Fibroblast of the aortic adventitia (primary cell): ENCODE measurements around the gene FRMD3. TPM values are rescaled to one million over a fixed set of nuclear protein-coding genes. Genes with fewer than 3 reads are reported as not detected.

Experiments used
- DNase-seq: peaks from one replicate; pipeline ENCODE4 v3.0.0-alpha.2; 2010; ENCODE audit warnings: low read depth
- H3K4me3 ChIP-seq: 2 replicates; pipeline ENCODE4 v1.5.1; 2011; ENCODE audit warnings: low read depth, mild to moderate bottlenecking, control low read depth, low read length, moderate library complexity
- total RNA-seq: library from RNA; depleted of rRNA; stranded (reverse); fragments of >200 nt; gene quantifications from 2 replicates; pipeline ENCODE4 v1.2.3, GENCODE V29; 2012; ENCODE audit warnings: low replicate concordance
- TF ChIP-seq, protein P1 (sequence below): IDR thresholded peaks from 2 replicates; pipeline ENCODE4 v1.5.1; 2011; ENCODE audit warnings: mild to moderate bottlenecking, low read length, control low read depth, inconsistent platforms; ENCODE audit not compliant: insufficient read depth

The FRMD3 gene
- total RNA-seq, 1 donor: 4.8 TPM

- DNase-seq: no peak
- TF ChIP-seq, protein P1, sequence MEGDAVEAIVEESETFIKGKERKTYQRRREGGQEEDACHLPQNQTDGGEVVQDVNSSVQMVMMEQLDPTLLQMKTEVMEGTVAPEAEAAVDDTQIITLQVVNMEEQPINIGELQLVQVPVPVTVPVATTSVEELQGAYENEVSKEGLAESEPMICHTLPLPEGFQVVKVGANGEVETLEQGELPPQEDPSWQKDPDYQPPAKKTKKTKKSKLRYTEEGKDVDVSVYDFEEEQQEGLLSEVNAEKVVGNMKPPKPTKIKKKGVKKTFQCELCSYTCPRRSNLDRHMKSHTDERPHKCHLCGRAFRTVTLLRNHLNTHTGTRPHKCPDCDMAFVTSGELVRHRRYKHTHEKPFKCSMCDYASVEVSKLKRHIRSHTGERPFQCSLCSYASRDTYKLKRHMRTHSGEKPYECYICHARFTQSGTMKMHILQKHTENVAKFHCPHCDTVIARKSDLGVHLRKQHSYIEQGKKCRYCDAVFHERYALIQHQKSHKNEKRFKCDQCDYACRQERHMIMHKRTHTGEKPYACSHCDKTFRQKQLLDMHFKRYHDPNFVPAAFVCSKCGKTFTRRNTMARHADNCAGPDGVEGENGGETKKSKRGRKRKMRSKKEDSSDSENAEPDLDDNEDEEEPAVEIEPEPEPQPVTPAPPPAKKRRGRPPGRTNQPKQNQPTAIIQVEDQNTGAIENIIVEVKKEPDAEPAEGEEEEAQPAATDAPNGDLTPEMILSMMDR: no peak
- H3K4me3 ChIP-seq: no peak overlapping the region
Observed at GRCh38 chr9:83283528-83283927, 254.7 kb downstream of the FRMD3 start.

DNA sequence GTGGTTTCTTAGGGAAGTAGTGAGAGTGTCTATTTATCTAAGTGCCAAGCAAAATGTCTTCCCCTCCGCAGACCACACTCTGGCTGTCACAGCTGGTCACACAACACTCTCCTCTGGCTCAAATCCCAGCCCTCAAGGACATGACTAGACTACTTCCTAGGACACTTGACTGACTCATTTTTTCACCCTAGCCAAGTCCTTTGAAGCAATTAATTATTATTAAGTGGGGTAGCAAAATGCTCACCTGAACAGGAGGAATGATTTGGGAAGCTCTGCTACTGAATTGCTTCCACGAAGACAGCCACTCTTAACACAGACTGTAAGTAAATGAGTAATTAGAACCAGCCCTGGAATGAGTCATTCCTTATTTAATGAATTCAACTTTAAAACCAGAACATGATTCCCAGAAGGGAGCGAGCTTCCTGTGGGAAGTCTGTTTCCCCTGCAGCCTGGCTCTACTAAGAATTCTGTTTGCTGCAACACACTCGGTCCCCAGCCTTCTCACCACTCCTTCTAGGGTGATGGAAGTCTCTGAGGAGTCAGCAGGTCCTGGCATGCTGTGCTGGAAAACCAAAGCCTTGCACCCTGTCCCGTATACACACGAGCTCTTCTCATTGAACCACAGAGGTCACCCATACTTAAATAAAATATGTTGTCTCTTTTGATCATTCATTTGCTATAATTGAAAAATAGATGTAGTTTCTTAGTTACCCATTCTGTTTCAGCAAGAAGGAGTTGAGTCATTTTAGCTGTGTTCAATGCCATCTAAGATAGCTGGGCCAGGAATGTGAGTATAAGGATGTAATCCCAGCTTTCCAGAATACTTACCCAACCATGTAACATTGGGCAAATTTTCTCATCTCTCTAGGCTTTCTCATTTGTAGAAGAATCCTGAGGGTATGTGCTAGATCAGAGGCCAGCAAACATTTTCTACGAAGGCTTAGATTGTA lies 256.6 kb downstream of the FRMD3 start:
- DNase-seq: peak; percentile 60
- no peak overlapping the region for H3K4me3 ChIP-seq
- TF ChIP-seq, protein P1: no peak

- DNase-seq: no peak
- no peak overlapping the region for H3K4me3 ChIP-seq
- TF ChIP-seq, protein P1: no peak
Observed at GRCh38 chr9:83280790-83281189, 257.4 kb downstream of the FRMD3 start.

DNA sequence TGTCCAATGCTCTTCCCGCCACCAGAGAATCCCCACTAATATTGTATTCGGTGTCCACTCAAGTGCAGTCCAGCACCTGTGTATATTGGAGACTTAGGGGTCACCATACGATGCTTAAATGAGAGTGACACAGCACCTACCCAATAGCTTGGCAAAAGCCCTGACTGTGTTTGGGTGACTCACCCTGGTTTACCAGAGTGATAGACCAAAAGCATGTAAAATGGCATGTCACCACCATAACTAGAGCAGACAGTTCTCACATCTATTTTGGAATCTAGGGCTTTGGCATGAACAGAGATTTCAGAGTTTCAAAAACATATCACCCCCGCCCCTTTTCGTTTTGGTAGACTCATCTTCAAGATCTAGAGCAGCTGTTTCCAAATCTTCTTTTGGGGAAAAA lies 257.9 kb downstream of the FRMD3 start:
- DNase-seq: no peak
- H3K4me3 ChIP-seq: no peak overlapping the region
- TF ChIP-seq, protein P1: no peak

DNA sequence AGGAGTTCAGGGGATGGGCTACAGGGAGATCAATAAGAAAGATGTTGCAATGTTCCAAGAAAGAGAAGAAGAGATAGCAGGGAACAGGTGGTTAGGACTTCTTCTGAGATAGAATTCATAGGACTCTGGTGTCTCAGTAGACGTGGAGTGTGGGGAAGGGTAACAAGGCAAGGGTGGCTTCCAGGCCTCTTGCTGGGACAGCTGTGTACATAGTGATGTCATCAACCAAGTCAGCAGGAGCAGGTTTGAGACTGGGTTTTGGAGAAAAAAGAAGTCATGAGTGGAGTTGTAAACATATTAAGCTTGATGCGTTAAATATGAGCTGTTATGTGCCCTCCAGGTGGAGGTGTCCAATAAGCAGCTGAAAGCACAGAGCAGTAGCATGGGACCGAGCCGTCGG lies 263.4 kb downstream of the FRMD3 start:
- TF ChIP-seq, protein P1: no peak
- H3K4me3 ChIP-seq: no peak overlapping the region
- DNase-seq: no peak

GRCh38 chr9:83271665-83272071 lies 266.5 kb downstream of the FRMD3 start:
- TF ChIP-seq, protein P1: no peak
- peak; percentile 47 for DNase-seq
- H3K4me3 ChIP-seq: no peak overlapping the region
